ENCODE data around the gene CASZ1. TPM values are rescaled to one million over a fixed set of nuclear protein-coding genes. Genes with fewer than 3 reads are reported as not detected.

The CASZ1 gene
- total and polyA plus RNA-seq, 9 donors, result 2.4 to 15.7 (median 4.0) TPM

DNA sequence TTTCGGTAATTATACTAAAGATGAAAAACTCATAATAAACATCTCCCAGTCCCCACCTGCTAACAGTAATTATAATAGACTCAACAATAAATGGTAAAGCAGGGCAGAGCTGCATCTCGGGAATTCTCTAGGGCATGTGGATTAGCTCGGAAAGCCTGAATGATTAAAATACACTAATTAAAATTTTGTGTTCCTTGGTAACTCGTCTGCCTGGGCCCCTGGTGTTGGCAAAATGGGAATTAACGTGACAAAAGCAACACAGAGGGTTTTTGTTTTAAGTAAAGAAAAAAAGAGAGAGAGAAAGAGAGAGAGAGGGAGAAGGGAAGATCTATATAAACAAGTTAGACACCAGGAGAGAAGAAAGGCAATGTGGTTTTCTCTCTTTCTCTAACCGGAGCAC lies 62.1 kb downstream of the CASZ1 start:
- WGBS, 3 donors, result 62 to 70% (median 65%) methylated on average over 6 of the region's 6 CpGs
- Histone ChIP-seq H3K36me3 (no peaks in the 10 kb centered on the region), H3K27ac (no peak overlapping the region), H3K9me3 (no peaks in the 10 kb centered on the region), H3K4me3 (no peak overlapping the region), H3K4me1 (ENCODE audit: insufficient read depth) (peaks cover 2% of the 10 kb centered on the region), H3K27me3 (no peaks in the 10 kb centered on the region)
- intact Hi-C loops (cut with DNase I), result no loop called here
- TF ChIP-seq POLR2A (IDR thresholded peaks at IDR 0.05), result no peak
- TF ChIP-seq EP300 (IDR thresholded peaks at IDR 0.05), result no peak
- TF ChIP-seq, protein P1, sequence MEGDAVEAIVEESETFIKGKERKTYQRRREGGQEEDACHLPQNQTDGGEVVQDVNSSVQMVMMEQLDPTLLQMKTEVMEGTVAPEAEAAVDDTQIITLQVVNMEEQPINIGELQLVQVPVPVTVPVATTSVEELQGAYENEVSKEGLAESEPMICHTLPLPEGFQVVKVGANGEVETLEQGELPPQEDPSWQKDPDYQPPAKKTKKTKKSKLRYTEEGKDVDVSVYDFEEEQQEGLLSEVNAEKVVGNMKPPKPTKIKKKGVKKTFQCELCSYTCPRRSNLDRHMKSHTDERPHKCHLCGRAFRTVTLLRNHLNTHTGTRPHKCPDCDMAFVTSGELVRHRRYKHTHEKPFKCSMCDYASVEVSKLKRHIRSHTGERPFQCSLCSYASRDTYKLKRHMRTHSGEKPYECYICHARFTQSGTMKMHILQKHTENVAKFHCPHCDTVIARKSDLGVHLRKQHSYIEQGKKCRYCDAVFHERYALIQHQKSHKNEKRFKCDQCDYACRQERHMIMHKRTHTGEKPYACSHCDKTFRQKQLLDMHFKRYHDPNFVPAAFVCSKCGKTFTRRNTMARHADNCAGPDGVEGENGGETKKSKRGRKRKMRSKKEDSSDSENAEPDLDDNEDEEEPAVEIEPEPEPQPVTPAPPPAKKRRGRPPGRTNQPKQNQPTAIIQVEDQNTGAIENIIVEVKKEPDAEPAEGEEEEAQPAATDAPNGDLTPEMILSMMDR (IDR thresholded peaks at IDR 0.05), result no peak
- no peak for DNase-seq

DNA sequence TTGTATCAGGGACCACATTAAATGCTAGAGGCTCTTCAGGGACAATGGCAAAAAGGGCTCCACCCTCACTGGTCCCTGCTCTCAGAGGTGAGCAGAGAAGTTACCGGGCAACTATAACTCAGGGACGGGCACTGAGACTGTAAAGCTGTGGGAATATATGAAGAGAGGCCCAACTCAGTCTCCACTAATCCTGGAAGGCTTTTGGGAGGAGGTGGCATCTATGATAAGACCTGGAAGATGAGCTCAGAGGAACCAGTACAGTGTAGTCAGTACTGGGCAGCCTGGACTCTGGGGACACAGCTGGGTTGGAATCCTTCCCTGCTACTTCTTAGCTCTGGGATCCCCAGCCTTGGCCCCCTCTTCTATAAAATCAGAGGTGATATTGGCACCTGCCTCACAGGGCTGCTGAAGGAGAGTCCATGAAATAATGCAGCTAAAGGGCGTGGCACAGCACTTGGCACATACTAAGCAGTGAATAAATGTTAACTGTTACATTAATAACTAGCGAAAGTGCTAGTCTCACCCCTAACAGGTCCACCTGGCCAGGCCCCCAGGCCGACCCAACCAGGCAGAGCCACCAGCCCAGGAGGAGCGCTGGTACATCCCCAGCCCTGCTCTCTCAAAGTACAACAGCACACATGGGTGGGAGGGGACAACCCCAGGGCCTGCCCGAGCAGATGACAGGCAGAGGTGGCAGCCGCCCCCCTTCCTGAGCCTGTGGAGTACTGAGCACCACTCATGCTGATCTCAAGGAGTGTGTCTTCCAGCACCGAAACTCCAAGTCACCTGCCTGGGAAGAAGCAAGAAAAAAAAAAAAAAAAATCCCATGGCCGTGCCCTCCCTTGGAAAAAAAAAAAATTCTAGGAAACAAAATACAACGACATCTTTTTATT lies 62.7 kb downstream of the CASZ1 start:
- intact Hi-C loops (cut with DNase I), result no loop called here
- Histone ChIP-seq H3K27ac (no peak overlapping the region), H3K36me3 (no peaks in the 10 kb centered on the region), H3K9me3 (no peaks in the 10 kb centered on the region), H3K4me1 (ENCODE audit: insufficient read depth) (peaks cover 2% of the 10 kb centered on the region), H3K27me3 (no peaks in the 10 kb centered on the region), H3K4me3 (no peak overlapping the region)
- no peak for DNase-seq
- 74 to 79% (median 77%) methylated on average over 11 of the region's 11 CpGs for WGBS, 3 donors
- TF ChIP-seq, protein P1 (IDR thresholded peaks at IDR 0.05), result no peak
- TF ChIP-seq EP300 (IDR thresholded peaks at IDR 0.05) (no peak), POLR2A (IDR thresholded peaks at IDR 0.05) (no peak)

DNA sequence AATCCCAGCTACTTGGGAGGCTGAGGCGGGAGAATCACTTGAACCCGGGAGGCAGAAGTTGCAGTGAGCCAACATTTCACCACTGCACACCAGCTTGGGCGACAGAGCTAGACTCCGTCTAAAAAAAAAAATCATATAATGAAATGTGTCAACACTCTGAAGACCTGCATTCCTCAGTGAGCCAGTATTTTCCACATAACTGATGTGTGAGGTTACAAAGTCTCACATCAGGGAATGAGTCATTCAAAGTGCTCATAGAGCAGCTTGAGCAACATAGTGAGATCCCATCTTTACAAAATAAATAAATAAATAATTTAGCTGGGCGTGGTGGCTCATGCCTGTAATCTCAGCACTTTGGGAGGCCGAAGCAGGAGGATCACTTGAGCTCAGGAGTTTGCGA lies 65.5 kb downstream of the CASZ1 start:
- intact Hi-C loops (cut with DNase I), result no loop called here
- TF ChIP-seq POLR2A (IDR thresholded peaks at IDR 0.05) (no peak), EP300 (IDR thresholded peaks at IDR 0.05) (no peak)
- TF ChIP-seq, protein P1 (IDR thresholded peaks at IDR 0.05), result no peak
- H3K9me3 ChIP-seq, result no peaks in the 10 kb centered on the region
- no peak overlapping the region for H3K4me3 ChIP-seq
- no peak overlapping the region for H3K27ac ChIP-seq
- H3K27me3 ChIP-seq, result no peaks in the 10 kb centered on the region
- H3K36me3 ChIP-seq, result no peaks in the 10 kb centered on the region
- no peaks in the 10 kb centered on the region for H3K4me1 ChIP-seq (ENCODE audit: insufficient read depth)
- DNase-seq, result no peak
- WGBS, 3 donors, result 83 to 90% (median 83%) methylated on average over 7 of the region's 7 CpGs

DNA sequence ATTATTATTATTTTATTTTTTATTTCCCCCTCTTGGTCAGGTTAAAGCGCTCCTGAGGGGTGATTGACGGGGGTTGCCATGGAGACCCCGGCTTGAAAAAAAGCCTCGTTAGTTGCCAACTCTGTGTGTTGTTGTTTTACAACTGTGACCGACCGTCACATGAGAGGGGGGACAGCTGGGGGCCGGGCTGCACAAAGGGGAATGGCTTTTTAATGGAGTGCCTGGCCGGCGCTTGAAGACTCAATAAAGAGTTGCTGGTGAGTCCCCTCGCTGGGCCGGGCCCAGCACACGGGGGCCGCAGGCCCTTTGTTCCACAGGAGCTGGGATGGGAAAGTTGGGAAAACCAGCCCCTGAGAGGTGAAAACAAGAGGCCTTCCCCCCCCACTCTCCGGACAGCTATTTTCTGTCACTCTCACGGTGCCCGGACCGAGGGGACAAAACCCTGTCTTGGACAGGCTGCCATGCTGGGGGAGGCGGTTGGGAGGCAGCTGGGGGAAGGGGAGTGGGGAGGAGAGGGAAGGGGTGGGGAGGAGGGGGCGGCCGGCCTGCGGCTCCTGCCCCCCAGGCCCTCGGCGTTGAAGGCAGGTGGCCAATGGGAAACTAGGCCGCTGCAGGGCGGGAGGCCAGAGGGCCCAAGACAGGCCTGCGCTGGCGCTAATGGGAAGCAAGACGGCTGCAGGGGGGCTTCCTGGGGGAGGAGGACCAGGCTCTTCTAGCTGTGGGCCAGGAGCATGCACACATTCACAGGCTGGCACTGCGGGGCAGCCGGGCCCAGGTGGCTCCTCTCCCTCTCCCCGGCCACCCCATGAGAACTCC lies 67.6 kb downstream of the CASZ1 start:
- WGBS, 3 donors, result 66 to 82% (median 81%) methylated on average over 31 of the region's 31 CpGs
- Histone ChIP-seq H3K4me3 (no peak overlapping the region), H3K36me3 (no peaks in the 10 kb centered on the region), H3K4me1 (ENCODE audit: insufficient read depth) (no peaks in the 10 kb centered on the region), H3K27me3 (no peaks in the 10 kb centered on the region), H3K9me3 (no peaks in the 10 kb centered on the region), H3K27ac (no peak overlapping the region)
- TF ChIP-seq, protein P1 (IDR thresholded peaks at IDR 0.05), result no peak
- no peak for TF ChIP-seq EP300 (IDR thresholded peaks at IDR 0.05)
- no peak for DNase-seq
- intact Hi-C loops (cut with DNase I), result no loop called here
